Measurements from ENCODE around the gene RASL11A. TPM values are rescaled to one million over a fixed set of nuclear protein-coding genes. Genes with fewer than 3 reads are reported as not detected.

RASL11A gene
- total RNA-seq, 1 donor from 2014 or later = not detected

- no peaks in the 10 kb centered on the region for H3K27me3 Mint-ChIP-seq (ENCODE audit: insufficient read depth, low read depth)
Measured at GRCh38 chr13:27293076-27293691, 22.6 kb downstream of the RASL11A start.

GRCh38 chr13:27293873-27294515 is 23.4 kb downstream of the RASL11A start:
- TF ChIP-seq CTCF (IDR thresholded peaks at IDR 0.05) = no peak
- no peak for TF ChIP-seq EZH2 (IDR thresholded peaks at IDR 0.05)
- no peak for TF ChIP-seq EZH2phosphoT487 (IDR thresholded peaks at IDR 0.05)
- Mint-ChIP-seq H3K4me3 (no peak overlapping the region), H3K36me3 (no peaks in the 10 kb centered on the region), H3K27ac (no peak overlapping the region), H3K27me3 (ENCODE audit: insufficient read depth, low read depth) (peaks cover 2% of the 10 kb centered on the region), H3K4me1 (no peaks in the 10 kb centered on the region), H3K9me3 (no peaks in the 10 kb centered on the region)
- peaks cover 3% of the 10 kb centered on the region for H3K4me1 ChIP-seq
- no peaks in the 10 kb centered on the region for H3F3A ChIP-seq (ENCODE audit: low read depth)
- H3K36me3 ChIP-seq = no peaks in the 10 kb centered on the region
- H3K4me3 ChIP-seq = no peak overlapping the region
- DNase-seq (ENCODE audit: low spot score) = no peak
- H3K9ac ChIP-seq = no peak overlapping the region
- no peak overlapping the region for H3K4me2 ChIP-seq
- H2AFZ ChIP-seq (replicated peaks) = no peak overlapping the region
- no peak overlapping the region for H3K27ac ChIP-seq
- no peaks in the 10 kb centered on the region for H3K9me3 ChIP-seq (ENCODE audit: low read depth)
- no peaks in the 10 kb centered on the region for H3K79me2 ChIP-seq (ENCODE audit: low read depth)
- no peaks in the 10 kb centered on the region for H4K20me1 ChIP-seq (ENCODE audit: low read depth)
- no peaks in the 10 kb centered on the region for H3K27me3 ChIP-seq

More at GRCh38 chr13:27293076-27293691, 22.6 kb downstream of the RASL11A start:
- Histone ChIP-seq H3K36me3 (no peaks in the 10 kb centered on the region), H3K4me3 (no peak overlapping the region), H3K27me3 (no peaks in the 10 kb centered on the region), H4K20me1 (ENCODE audit: low read depth) (no peaks in the 10 kb centered on the region), H3K4me1 (peaks cover 3% of the 10 kb centered on the region), H3K79me2 (ENCODE audit: low read depth) (no peaks in the 10 kb centered on the region), H3K9me3 (ENCODE audit: low read depth) (no peaks in the 10 kb centered on the region), H3F3A (ENCODE audit: low read depth) (peaks cover 2% of the 10 kb centered on the region), H3K9ac (no peak overlapping the region), H3K27ac (no peak overlapping the region), H2AFZ (replicated peaks) (no peak overlapping the region), H3K4me2 (no peak overlapping the region)
- no peaks in the 10 kb centered on the region for H3K4me1 Mint-ChIP-seq
- no peak overlapping the region for H3K27ac Mint-ChIP-seq
- DNase-seq (ENCODE audit: low spot score) = no peak
- no peaks in the 10 kb centered on the region for H3K36me3 Mint-ChIP-seq
- TF ChIP-seq CTCF (IDR thresholded peaks at IDR 0.05) = no peak
- TF ChIP-seq EZH2 (IDR thresholded peaks at IDR 0.05) = no peak
- TF ChIP-seq EZH2phosphoT487 (IDR thresholded peaks at IDR 0.05) = no peak
- no peak overlapping the region for H3K4me3 Mint-ChIP-seq
- H3K9me3 Mint-ChIP-seq = no peaks in the 10 kb centered on the region

- Histone ChIP-seq H3K4me3 (no peak overlapping the region), H3K27ac (no peak overlapping the region), H3K4me1 (peaks cover 3% of the 10 kb centered on the region), H2AFZ (replicated peaks) (no peak overlapping the region), H4K20me1 (ENCODE audit: low read depth) (no peaks in the 10 kb centered on the region), H3K36me3 (no peaks in the 10 kb centered on the region), H3K79me2 (ENCODE audit: low read depth) (no peaks in the 10 kb centered on the region), H3K9me3 (ENCODE audit: low read depth) (no peaks in the 10 kb centered on the region), H3K27me3 (no peaks in the 10 kb centered on the region), H3K4me2 (no peak overlapping the region), H3K9ac (no peak overlapping the region), H3F3A (ENCODE audit: low read depth) (no peaks in the 10 kb centered on the region)
- Mint-ChIP-seq H3K9me3 (no peaks in the 10 kb centered on the region), H3K4me1 (no peaks in the 10 kb centered on the region), H3K27me3 (ENCODE audit: insufficient read depth, low read depth) (peaks cover 2% of the 10 kb centered on the region), H3K4me3 (no peak overlapping the region), H3K27ac (no peak overlapping the region), H3K36me3 (no peaks in the 10 kb centered on the region)
- DNase-seq (ENCODE audit: low spot score) = no peak
- TF ChIP-seq EZH2phosphoT487 (IDR thresholded peaks at IDR 0.05) (no peak), EZH2 (IDR thresholded peaks at IDR 0.05) (no peak), CTCF (IDR thresholded peaks at IDR 0.05) (no peak)
Measured at GRCh38 chr13:27295096-27295495, 24.5 kb downstream of the RASL11A start.
